Mesendoderm (in vitro differentiated cells): ENCODE results near the gene TMEM101.
"Not testable (repeated sequence)": the region's sequence is repeated elsewhere in the genome, so short reads cannot be mapped to it uniquely, and the experiment has no call there.

Experiments
- DNase-seq: peaks from one replicate; pipeline ENCODE4 v3.0.0; 2013
- H2AK5ac ChIP-seq: 2 replicates; pipeline ENCODE4 v1.6.1; 2013; ENCODE audit warnings: low read length, inconsistent platforms
- H2BK120ac ChIP-seq: 2 replicates; pipeline ENCODE4 v1.6.1; 2013; ENCODE audit warnings: low read depth, mild to moderate bottlenecking, low read length, moderate library complexity, mixed read lengths
- H2BK15ac ChIP-seq: replicated peaks from 2 replicates; pipeline ENCODE4 v1.6.1; 2013; ENCODE audit warnings: low read depth, mild to moderate bottlenecking, moderate library complexity
- H2BK5ac ChIP-seq: 2 replicates; pipeline ENCODE4 v1.6.1; 2013; ENCODE audit warnings: low read length, inconsistent platforms
- H3K18ac ChIP-seq: 2 replicates; pipeline ENCODE4 v1.6.1; 2013; ENCODE audit warnings: mild to moderate bottlenecking, low read length, mixed read lengths
- H3K23ac ChIP-seq: one replicate; pipeline ENCODE4 v1.6.1; 2013; ENCODE audit warnings: low read length
- H3K27ac ChIP-seq: 2 replicates; pipeline ENCODE4 v1.5.1; 2013; ENCODE audit warnings: low read depth, mild to moderate bottlenecking, inconsistent platforms, low read length, moderate library complexity
- H3K27me3 ChIP-seq: 2 replicates; pipeline ENCODE4 v1.6.1; 2013; ENCODE audit warnings: low read length, control low read depth, mild to moderate bottlenecking, inconsistent platforms; ENCODE audit not compliant: insufficient read depth, poor library complexity
- H3K36me3 ChIP-seq: 2 replicates; pipeline ENCODE4 v1.6.1; 2013; ENCODE audit warnings: low read length, inconsistent platforms; ENCODE audit not compliant: control insufficient read depth, insufficient read depth
- H3K4ac ChIP-seq: one replicate; pipeline ENCODE4 v1.6.1; 2013; ENCODE audit warnings: low read depth, mild to moderate bottlenecking, low read length, moderate library complexity
- H3K4me1 ChIP-seq: 2 replicates; pipeline ENCODE4 v1.6.1; 2013; ENCODE audit warnings: low read depth, low read length, inconsistent platforms; ENCODE audit not compliant: control insufficient read depth
- H3K4me2 ChIP-seq: 2 replicates; pipeline ENCODE4 v1.6.1; 2013; ENCODE audit warnings: low read length
- H3K4me3 ChIP-seq: 2 replicates; pipeline ENCODE4 v1.5.1; 2013; ENCODE audit warnings: mild to moderate bottlenecking, low read length
- H3K56ac ChIP-seq: one replicate; pipeline ENCODE4 v1.6.1; 2013; ENCODE audit warnings: low read length
- H3K79me1 ChIP-seq: 2 replicates; pipeline ENCODE4 v1.6.1; 2013; ENCODE audit warnings: low read length, inconsistent platforms
- H3K79me2 ChIP-seq: 2 replicates; pipeline ENCODE4 v1.6.1; 2013; ENCODE audit warnings: mild to moderate bottlenecking, low read length; ENCODE audit not compliant: control insufficient read depth, insufficient read depth
- H3K9ac ChIP-seq: 2 replicates; pipeline ENCODE4 v1.6.1; 2013; ENCODE audit warnings: low read length, inconsistent platforms
- H4K5ac ChIP-seq: one replicate; pipeline ENCODE4 v1.6.1; 2013; ENCODE audit warnings: low read length
- H4K8ac ChIP-seq: one replicate; pipeline ENCODE4 v1.6.1; 2013; ENCODE audit warnings: low read depth, mild to moderate bottlenecking, control low read depth, low read length, moderate library complexity
- WGBS: extraction: QIAGEN DNeasy Blood & Tissue Kit; methylation state at CpG from one replicate; pipeline ENCODE4 v1.1.7; 2013; ENCODE audit warnings: low lambda C conversion rate, missing lambda C conversion rate; ENCODE audit not compliant: insufficient coverage; ENCODE audit errors: extremely low coverage; 5-methylcytosine and 5-hydroxymethylcytosine counted together

The TMEM101 gene

DNA sequence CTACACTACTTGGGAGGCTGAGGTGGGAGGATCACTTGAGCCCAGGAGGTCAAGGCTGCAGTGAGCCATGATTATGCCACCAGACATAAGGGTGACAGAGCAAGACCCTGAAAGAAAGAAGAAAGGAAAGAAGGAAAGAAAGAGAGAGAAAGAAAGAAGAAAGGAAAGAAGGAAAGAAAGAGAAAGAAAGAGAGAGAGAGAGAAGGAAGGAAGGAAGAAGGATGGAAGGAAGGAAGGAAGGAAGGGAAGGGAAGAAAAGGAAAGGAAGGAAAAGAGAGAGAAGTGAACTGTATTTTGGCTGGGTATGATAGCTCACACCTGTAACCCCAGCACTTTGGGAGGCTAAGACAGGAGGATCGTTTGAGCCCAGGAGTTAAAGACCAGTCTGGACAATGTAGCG is 36.7 kb downstream of the TMEM101 start:
- Histone ChIP-seq H3K27me3 (peaks cover under 1% of the 10 kb centered on the region), H2BK5ac (no peak overlapping the region), H2BK15ac (no peak overlapping the region), H3K79me1 (no peaks in the 10 kb centered on the region), H3K4me3 (no peak overlapping the region), H3K79me2 (no peaks in the 10 kb centered on the region), H4K8ac (no peak overlapping the region), H3K27ac (no peak overlapping the region), H3K4me2 (no peak overlapping the region), H3K36me3 (no peaks in the 10 kb centered on the region), H3K4me1 (no peaks in the 10 kb centered on the region), H2BK120ac (no peak overlapping the region), H3K56ac (no peak overlapping the region), H3K9ac (no peak overlapping the region), H2AK5ac (no peak overlapping the region), H3K18ac (no peak overlapping the region), H3K23ac (no peak overlapping the region), H3K4ac (no peak overlapping the region), H4K5ac (no peak overlapping the region)
- WGBS, result no CpG with 5 or more reads among the region's 2 CpGs
- DNase-seq, result no peak

DNA sequence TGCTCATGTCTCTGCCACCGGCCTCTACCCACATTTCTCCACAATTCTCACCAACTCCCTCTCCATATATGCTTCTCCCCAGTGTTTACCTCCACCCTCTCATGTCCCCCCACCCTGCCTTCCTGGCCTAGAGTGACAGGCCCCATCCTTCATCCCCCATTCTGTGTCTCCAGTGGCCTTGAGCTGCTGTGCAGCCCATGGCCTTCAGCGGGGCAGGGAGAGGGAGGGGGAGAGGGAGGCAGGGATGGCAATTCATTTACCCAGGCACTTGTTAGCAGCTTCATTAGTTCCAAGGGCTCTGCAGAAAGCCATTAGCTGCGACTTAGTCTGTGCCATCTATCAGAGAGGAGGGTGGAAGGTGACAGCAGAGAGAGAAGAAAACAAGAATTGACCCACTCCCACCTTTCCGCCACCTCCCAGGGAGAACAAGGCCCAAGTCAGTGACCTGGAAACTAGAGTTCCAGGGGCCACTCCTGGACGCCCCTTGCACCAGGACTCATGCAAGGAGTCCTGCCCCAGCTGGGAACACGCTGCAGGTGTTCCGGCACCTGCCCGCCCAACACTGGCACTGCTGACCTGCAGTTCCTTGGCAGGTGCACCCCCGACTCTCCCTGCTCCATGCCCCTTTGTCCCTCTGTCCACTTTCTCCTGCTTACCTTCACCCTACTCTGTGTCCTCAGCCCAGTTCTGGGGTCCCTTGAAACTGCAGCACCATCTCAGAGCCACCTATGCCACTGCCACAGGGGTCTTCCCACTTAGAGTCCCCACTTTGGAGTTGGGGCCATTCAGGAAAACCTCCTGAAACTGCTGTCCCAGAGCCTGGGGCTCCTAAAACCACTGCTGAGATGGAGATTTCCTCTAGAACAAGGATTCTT is 37.6 kb downstream of the TMEM101 start:
- Histone ChIP-seq H3K9ac (no peak overlapping the region), H4K8ac (no peak overlapping the region), H3K4me3 (no peak overlapping the region), H3K36me3 (no peaks in the 10 kb centered on the region), H3K27ac (no peak overlapping the region), H3K4me2 (no peak overlapping the region), H3K79me1 (no peaks in the 10 kb centered on the region), H3K23ac (no peak overlapping the region), H2BK5ac (no peak overlapping the region), H2BK120ac (no peak overlapping the region), H2BK15ac (no peak overlapping the region), H2AK5ac (no peak overlapping the region), H3K27me3 (no peaks in the 10 kb centered on the region), H3K4me1 (no peaks in the 10 kb centered on the region), H3K79me2 (no peaks in the 10 kb centered on the region), H3K4ac (no peak overlapping the region), H4K5ac (no peak overlapping the region), H3K56ac (no peak overlapping the region), H3K18ac (no peak overlapping the region)
- DNase-seq, result no peak
- no CpG with 5 or more reads among the region's 9 CpGs for WGBS

DNA sequence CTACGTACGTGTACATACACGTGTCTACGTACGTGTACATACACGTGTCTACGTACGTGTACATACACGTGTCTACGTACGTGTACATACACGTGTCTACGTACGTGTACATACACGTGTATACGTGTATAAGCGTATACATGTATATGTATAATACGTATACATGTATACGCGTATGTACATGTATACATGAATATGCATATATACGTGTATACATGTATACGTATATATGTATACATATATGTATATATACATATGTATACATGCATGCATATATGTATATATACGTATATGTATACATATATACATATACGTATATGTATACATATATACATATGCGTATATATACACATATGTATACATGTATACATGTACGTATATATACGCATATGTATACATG is 38.9 kb downstream of the TMEM101 start:
- no peak for DNase-seq
- no peaks in the 10 kb centered on the region for H3K79me1 ChIP-seq
- no peak overlapping the region for H4K8ac ChIP-seq
- no peaks in the 10 kb centered on the region for H3K36me3 ChIP-seq
- no peak overlapping the region for H3K56ac ChIP-seq
- no peak overlapping the region for H3K18ac ChIP-seq
- no peak overlapping the region for H2AK5ac ChIP-seq
- H3K79me2 ChIP-seq, result no peaks in the 10 kb centered on the region
- H2BK120ac ChIP-seq, result no peak overlapping the region
- no peaks in the 10 kb centered on the region for H3K4me1 ChIP-seq
- H3K4ac ChIP-seq, result no peak overlapping the region
- H3K4me2 ChIP-seq, result no peak overlapping the region
- no peaks in the 10 kb centered on the region for H3K27me3 ChIP-seq
- H3K9ac ChIP-seq, result no peak overlapping the region
- no peak overlapping the region for H2BK15ac ChIP-seq
- no peak overlapping the region for H3K4me3 ChIP-seq
- H3K27ac ChIP-seq, result no peak overlapping the region
- H2BK5ac ChIP-seq, result no peak overlapping the region
- WGBS, result no CpG with 5 or more reads among the region's 27 CpGs
- no peak overlapping the region for H3K23ac ChIP-seq
- no peak overlapping the region for H4K5ac ChIP-seq

DNA sequence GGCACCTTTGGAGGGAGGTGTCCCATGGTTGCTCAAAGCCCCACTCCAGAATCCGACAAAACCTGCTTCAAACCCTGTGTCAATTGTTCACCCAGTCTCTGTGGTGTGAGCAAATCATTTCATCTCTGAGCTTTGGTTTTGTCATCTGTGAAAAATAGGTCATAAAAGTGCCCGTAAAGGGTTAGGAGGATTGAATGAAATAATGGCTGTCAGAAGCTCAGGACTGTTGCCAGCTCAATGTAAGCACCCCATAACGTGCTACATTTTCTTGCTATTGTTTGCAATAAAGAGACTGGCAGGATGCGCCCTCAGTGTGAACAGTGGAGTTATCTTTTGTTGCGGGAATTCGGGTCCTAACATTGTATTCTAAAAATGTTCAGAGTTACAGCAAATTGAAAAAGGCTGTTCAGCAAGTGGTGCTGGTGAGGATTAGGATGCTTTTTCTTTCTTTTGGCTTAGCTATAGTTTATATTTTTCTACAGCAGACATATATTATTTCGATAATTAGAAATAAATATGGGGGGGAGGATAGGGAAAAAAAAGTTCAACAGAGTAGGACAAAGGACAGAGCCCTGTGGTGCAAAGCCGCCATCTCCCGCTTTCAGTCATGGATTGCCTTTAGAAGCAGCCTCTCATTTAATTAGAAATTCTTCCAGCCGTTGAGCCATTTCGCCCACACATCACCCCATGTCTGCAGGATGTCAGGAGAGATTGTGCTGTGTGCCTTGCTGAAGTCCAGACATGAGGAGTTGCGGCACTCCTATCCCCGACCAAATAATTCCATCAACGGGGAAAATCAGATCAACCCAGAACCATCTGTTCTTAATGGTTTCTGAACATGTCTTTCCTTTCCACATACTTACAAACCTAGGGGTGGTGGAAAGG is 40.1 kb downstream of the TMEM101 start:
- no peak overlapping the region for H2BK120ac ChIP-seq
- no peak overlapping the region for H4K5ac ChIP-seq
- no peak overlapping the region for H3K4me3 ChIP-seq
- H3K4me2 ChIP-seq, result no peak overlapping the region
- no peak overlapping the region for H3K23ac ChIP-seq
- H2BK5ac ChIP-seq, result no peak overlapping the region
- no peak overlapping the region for H2BK15ac ChIP-seq
- no peaks in the 10 kb centered on the region for H3K79me1 ChIP-seq
- H3K27ac ChIP-seq, result no peak overlapping the region
- H3K4ac ChIP-seq, result no peak overlapping the region
- WGBS, result no CpG with 5 or more reads among the region's 14 CpGs
- H4K8ac ChIP-seq, result no peak overlapping the region
- H3K36me3 ChIP-seq, result no peaks in the 10 kb centered on the region
- H3K18ac ChIP-seq, result no peak overlapping the region
- no peaks in the 10 kb centered on the region for H3K79me2 ChIP-seq
- no peak overlapping the region for H2AK5ac ChIP-seq
- DNase-seq, result no peak
- no peak overlapping the region for H3K9ac ChIP-seq
- H3K4me1 ChIP-seq, result no peaks in the 10 kb centered on the region
- no peaks in the 10 kb centered on the region for H3K27me3 ChIP-seq
- H3K56ac ChIP-seq, result no peak overlapping the region

DNA sequence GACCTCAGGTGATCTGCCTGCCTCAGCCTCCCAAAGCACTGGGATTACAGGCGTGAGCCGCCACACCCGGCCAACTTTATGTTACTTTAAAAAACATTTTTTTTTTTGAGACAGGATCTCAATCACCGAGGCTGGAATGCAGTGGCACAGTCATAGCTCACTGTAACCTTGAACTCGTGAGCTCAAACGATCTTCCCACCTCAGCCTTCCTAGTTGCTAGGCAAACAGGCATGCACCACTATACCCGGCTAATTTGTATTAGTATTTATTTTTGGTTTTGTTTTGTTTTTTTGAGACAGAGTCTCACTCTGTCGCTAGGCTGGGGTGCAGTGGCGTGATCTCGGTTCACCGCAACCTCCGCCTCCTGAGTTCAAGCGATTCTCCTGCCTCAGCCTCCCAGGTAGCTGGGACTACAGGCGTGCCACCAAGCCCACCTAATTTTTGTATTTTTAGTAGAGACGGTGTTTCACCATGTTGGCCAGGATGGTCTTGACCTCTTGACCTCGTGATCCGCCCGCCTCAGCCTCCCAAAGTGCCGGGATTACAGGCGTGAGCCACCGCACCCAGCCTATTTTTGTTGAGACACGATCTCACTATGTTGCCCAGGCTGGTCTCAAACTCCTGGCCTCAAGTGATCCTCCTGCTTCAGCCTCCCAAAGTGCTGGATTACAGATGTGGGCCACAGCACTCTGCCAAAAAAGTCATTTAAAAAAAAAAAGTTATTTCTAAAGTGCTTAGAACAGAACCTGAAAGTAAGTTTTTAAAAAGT is 42.1 kb downstream of the TMEM101 start:
- DNase-seq, H3K18ac ChIP-seq, H3K27me3 ChIP-seq, H4K8ac ChIP-seq, H3K4me3 ChIP-seq, H4K5ac ChIP-seq, H2BK15ac ChIP-seq, H3K36me3 ChIP-seq, H3K27ac ChIP-seq, H3K4me1 ChIP-seq, H3K79me1 ChIP-seq, H3K79me2 ChIP-seq, H3K23ac ChIP-seq, H2AK5ac ChIP-seq, H3K4ac ChIP-seq, H2BK120ac ChIP-seq, H3K4me2 ChIP-seq, H2BK5ac ChIP-seq, H3K9ac ChIP-seq, H3K56ac ChIP-seq: not testable (repeated sequence)
- WGBS, result no CpG with 5 or more reads among the region's 22 CpGs
